Upper lobe of right lung (tissue), 1 donor: ENCODE data around the gene PRCD. TPM values are rescaled to one million over a fixed set of nuclear protein-coding genes. Genes with fewer than 3 reads are reported as not detected.

Experiments
- ATAC-seq: fragments of 200-7000 bp; cut with Tn5 transposase; one replicate; pipeline ENCODE4 v1.9.1; 2020; ENCODE audit warnings: mild to moderate bottlenecking, moderate library complexity
- DNase-seq: peaks from one replicate; pipeline ENCODE4 v3.0.0-alpha.2; 2020
- H3K27ac ChIP-seq: fragments of 200-600 bp; one replicate; pipeline ENCODE4 v1.8.0; 2022
- H3K27me3 ChIP-seq: fragments of 200-600 bp; one replicate; pipeline ENCODE4 v1.8.0; 2022; ENCODE audit warnings: mild to moderate bottlenecking
- H3K36me3 ChIP-seq: fragments of 200-600 bp; one replicate; pipeline ENCODE4 v1.8.0; 2022
- H3K4me1 ChIP-seq: fragments of 200-600 bp; one replicate; pipeline ENCODE4 v1.8.0; 2022
- H3K4me3 ChIP-seq: fragments of 200-600 bp; one replicate; pipeline ENCODE4 v1.8.0; 2022; ENCODE audit warnings: mild to moderate bottlenecking
- H3K9me3 ChIP-seq: fragments of 200-600 bp; one replicate; pipeline ENCODE4 v1.8.0; 2022
- intact Hi-C: fragments of 100-400 bp; cut with DNase I; formaldehyde crosslinking; loops from one replicate; pipeline ENCODE4 v1.11.0; 2022
- total RNA-seq: library from RNA; stranded (reverse); fragmentation: NEBNext Ultra II Directional; extraction: Animal tissue kit (Norgen Biotek cat#: 25700); gene quantifications from one replicate; pipeline ENCODE4 v1.2.1, GENCODE V29; 2021
- TF ChIP-seq, protein P1 (sequence below): fragments of 200-600 bp; IDR thresholded peaks from one replicate; pipeline ENCODE4 v1.8.0; 2022; ENCODE audit warnings: antibody characterized with exemption
- donor health status: DM: no; HTN: yes; CAD: no; lungs with severe emphysema.

PRCD gene
- total RNA-seq, 1 donor from 2014 or later, result 7.7 TPM

DNA sequence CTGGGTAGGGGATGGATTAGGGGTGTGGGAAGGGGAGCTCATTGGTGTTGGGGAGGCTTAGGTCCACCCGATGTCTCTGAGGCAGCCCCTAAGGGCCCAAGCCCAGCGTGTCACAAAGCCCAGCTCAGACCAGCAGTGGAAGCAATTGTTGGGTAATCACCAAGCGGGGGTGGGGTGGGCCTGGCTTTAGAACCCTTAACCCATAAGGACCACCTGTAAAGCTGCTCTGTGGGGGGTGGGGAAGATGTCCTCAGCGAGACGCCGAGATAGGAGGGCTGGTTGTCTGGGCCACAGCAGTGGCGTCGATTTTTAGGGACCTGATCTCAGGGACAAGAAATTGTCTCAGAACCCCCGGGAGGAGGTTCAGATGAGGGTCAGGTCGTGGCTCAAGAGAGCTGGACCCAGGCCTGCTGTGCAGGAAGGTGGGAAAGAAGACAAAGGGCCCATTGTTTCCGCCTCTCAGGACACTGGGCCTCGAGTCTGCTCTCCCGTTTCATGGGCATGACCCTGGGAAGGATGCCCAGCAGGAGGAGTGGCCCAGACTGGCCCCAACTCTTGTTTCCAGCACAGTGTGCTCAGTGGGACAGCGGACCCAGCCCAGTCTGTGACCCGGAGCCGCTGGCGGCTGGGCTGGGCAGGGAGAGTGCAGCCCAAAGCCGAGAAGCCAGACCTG is 29.9 kb downstream of the PRCD start:
- Histone ChIP-seq H3K4me1 (peaks cover 17% of the 10 kb centered on the region), H3K9me3 (no peaks in the 10 kb centered on the region), H3K4me3 (no peak overlapping the region), H3K27me3 (no peaks in the 10 kb centered on the region), H3K36me3 (peaks cover 17% of the 10 kb centered on the region), H3K27ac (no peak overlapping the region)
- DNase-seq, result no peak
- ATAC-seq, result peak; percentile 39
- intact Hi-C loops, result no loop called here
- TF ChIP-seq, protein P1, sequence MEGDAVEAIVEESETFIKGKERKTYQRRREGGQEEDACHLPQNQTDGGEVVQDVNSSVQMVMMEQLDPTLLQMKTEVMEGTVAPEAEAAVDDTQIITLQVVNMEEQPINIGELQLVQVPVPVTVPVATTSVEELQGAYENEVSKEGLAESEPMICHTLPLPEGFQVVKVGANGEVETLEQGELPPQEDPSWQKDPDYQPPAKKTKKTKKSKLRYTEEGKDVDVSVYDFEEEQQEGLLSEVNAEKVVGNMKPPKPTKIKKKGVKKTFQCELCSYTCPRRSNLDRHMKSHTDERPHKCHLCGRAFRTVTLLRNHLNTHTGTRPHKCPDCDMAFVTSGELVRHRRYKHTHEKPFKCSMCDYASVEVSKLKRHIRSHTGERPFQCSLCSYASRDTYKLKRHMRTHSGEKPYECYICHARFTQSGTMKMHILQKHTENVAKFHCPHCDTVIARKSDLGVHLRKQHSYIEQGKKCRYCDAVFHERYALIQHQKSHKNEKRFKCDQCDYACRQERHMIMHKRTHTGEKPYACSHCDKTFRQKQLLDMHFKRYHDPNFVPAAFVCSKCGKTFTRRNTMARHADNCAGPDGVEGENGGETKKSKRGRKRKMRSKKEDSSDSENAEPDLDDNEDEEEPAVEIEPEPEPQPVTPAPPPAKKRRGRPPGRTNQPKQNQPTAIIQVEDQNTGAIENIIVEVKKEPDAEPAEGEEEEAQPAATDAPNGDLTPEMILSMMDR, result no peak

DNA sequence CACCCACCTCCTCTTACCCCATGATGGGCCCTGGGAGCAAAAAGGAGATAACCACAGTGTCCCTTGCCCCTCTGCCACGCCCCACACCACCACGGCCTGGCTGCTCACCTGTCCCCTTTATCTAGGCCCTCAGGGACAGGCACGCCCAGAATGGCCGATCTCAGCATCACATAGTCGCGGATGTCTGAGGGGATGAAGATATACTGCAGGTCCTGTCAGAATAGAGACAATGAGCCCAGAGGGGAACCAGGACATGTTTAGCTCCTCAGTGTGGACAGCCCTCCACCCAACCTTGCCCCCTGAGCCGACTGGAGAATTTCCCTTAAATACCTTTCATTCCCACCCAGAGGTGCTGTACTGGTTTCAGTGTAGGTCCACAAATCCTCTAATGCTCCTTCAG is 30.6 kb downstream of the PRCD start:
- DNase-seq, result no peak
- Histone ChIP-seq H3K4me1 (peaks cover 17% of the 10 kb centered on the region), H3K36me3 (peaks cover 13% of the 10 kb centered on the region), H3K9me3 (no peaks in the 10 kb centered on the region), H3K4me3 (no peak overlapping the region), H3K27ac (no peak overlapping the region), H3K27me3 (no peaks in the 10 kb centered on the region)
- intact Hi-C loops, result no loop called here
- no peak for ATAC-seq
- TF ChIP-seq, protein P1, result no peak

- intact Hi-C loops, result no loop called here
- Histone ChIP-seq H3K9me3 (no peaks in the 10 kb centered on the region), H3K27me3 (no peaks in the 10 kb centered on the region), H3K4me1 (peaks cover 17% of the 10 kb centered on the region), H3K27ac (no peak overlapping the region), H3K36me3 (peaks cover 8% of the 10 kb centered on the region), H3K4me3 (no peak overlapping the region)
- DNase-seq (no peak), ATAC-seq (no peak)
- TF ChIP-seq, protein P1, result no peak
Measured at GRCh38 chr17:76570877-76571471, 31.1 kb downstream of the PRCD start.

DNA sequence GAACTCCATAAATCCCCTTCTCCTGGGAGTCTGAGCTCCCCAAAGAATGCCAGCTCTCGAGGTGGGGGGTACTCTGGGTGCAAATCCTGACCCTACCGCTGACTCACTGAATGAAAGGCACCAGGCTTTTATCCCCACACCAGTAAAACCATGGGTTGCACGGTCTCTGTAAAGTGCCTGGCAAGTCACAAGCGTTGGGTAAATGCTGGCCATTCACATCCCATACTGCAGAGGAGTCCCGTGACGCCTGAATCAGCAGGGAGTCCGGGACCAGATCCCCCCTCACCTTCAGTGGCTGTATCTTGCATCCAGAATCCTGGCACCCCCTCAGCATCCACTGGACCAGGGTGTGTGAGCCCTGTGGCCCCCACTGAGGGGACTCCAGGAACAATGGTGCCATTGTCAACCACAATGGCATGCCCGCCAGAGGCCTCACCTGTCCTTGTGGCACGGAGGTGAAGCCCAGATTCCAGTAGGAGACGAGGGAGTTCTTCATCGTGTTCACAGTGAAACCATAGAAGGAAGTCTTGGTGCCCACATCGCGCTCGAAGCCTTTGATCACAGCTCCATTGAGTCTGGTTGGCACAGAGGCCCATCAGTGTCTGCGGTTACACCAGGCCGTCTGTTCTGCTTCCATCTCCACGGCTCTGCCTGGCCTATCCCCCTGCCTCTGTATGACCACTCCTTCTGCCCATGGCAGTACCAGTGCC is 32.5 kb downstream of the PRCD start:
- no peaks in the 10 kb centered on the region for H3K36me3 ChIP-seq
- intact Hi-C loops, result no loop called here
- H3K27me3 ChIP-seq, result no peaks in the 10 kb centered on the region
- no peak overlapping the region for H3K27ac ChIP-seq
- H3K4me3 ChIP-seq, result no peak overlapping the region
- no peaks in the 10 kb centered on the region for H3K9me3 ChIP-seq
- no peak for ATAC-seq
- peaks cover 9% of the 10 kb centered on the region for H3K4me1 ChIP-seq
- TF ChIP-seq, protein P1, result no peak
- DNase-seq, result no peak

DNA sequence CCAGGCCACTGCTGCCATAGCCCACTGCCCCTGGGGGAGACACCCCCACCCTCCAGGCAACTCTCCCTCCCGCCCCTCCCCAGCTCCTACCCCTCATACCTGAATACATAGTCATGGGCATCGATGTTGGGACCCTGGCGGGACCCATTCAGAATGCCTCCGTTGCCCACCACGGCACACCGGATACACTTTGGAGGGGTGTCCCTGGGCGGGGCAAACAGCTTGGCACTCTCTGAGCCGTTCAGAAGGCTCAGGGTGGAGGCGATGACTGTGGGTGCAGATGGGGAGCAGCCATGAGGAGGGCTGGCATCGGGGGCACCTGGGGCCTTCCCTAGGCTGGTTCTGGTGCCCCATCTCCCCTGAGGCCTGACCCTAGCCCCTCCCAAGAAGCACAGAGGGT is 33.3 kb downstream of the PRCD start:
- Histone ChIP-seq H3K27me3 (no peaks in the 10 kb centered on the region), H3K27ac (no peak overlapping the region), H3K4me3 (no peak overlapping the region), H3K9me3 (no peaks in the 10 kb centered on the region), H3K4me1 (peaks cover 3% of the 10 kb centered on the region), H3K36me3 (no peaks in the 10 kb centered on the region)
- TF ChIP-seq, protein P1, result no peak
- ATAC-seq (no peak), DNase-seq (no peak)
- intact Hi-C loops, result no loop called here
